Measurements from ENCODE around the gene RELL1. TPM values are rescaled to one million over a fixed set of nuclear protein-coding genes. Genes with fewer than 3 reads are reported as not detected.
A peak's percentile ranks its signal among the peaks of the same experiment; 100 is the strongest.

Gene RELL1
- polyA plus RNA-seq, 1 donor from 2014 or later = 0.86 TPM

DNA sequence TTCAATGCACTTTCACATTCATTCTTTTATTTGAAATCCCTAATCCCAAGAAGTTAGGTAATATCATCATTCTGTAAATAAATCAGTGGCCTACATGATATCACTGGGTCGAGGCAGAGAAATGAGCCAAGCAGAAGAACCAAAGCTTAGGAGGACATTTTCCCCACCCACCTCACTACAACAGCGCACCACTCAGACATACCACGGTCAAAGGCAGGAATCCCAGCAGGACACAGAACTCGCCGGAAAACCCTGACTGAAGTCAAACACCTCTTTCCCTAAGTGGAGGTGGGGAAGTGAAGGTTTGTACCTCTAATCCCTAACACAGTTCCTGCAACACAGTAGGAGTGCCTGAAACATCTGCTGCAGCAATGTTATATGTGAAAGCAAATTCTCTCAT, 21.5 kb downstream of the RELL1 start:
- Mint-ChIP-seq H3K27ac (no peak overlapping the region), H3K9me3 (no peaks in the 10 kb centered on the region), H3K4me3 (no peak overlapping the region), H3K36me3 (peaks cover 3% of the 10 kb centered on the region), H3K27me3 (peaks cover 7% of the 10 kb centered on the region), H3K4me1 (peaks cover 0 to 7% (median 5%) of the 10 kb centered on the region in 3 donors)

DNA sequence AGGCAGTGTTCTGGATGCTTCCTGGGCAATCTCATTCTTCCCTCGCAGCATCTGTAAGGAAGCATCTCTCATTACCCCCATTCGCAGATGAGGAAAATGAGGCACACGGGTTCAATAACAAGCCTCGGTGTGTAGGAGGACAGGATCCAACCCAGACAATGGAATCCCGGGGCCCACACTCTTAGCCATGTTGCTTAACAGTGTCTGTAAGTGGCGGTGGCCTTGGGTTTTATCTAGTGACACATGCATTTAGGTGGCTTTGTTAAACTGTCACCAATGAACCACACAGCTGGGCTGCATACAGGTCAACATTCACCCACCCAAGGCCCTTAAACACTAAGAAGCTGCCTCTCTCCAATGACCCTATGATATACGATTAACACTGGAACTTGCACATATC, 22.6 kb downstream of the RELL1 start:
- Mint-ChIP-seq H3K27ac (no peak overlapping the region), H3K4me1 (peaks cover 0 to 7% (median 5%) of the 10 kb centered on the region in 3 donors), H3K27me3 (peaks cover 7% of the 10 kb centered on the region), H3K4me3 (no peak overlapping the region), H3K9me3 (peaks cover 0 to 3% (median 0%) of the 10 kb centered on the region in 3 donors), H3K36me3 (peaks cover 3% of the 10 kb centered on the region)

DNA sequence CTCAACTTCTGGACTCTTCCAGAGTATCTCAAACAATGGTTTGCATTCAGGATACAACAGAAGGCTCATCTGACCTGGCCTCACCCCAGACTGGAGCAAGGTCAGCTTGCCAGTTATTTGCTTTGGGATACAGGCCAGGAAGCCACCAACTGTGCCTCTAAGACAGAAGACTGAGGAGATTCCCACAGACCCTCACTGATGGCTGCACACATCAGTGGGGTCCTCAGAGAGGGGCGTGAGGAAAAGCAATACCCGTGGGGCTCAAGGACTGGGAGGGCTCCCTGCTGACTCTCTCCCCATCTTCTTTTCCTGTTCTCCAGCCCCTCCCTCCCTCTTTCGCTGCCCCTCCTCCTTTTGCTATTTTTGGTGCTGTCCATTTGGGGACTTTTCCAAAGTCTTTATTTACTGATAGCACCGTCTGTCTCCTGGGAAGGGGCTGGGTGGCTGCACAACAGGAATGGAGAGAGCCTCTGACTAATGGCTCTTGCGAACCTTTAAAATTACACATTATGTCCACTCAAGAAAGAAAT, 23.2 kb downstream of the RELL1 start:
- peaks cover 3% of the 10 kb centered on the region for H3K36me3 Mint-ChIP-seq
- peaks cover 0 to 7% (median 5%) of the 10 kb centered on the region in 3 donors for H3K4me1 Mint-ChIP-seq
- no peak overlapping the region for H3K27ac Mint-ChIP-seq
- H3K4me3 Mint-ChIP-seq = no peak overlapping the region
- peaks cover 7% of the 10 kb centered on the region for H3K27me3 Mint-ChIP-seq
- H3K9me3 Mint-ChIP-seq = peaks cover 0 to 3% (median 0%) of the 10 kb centered on the region in 3 donors

DNA sequence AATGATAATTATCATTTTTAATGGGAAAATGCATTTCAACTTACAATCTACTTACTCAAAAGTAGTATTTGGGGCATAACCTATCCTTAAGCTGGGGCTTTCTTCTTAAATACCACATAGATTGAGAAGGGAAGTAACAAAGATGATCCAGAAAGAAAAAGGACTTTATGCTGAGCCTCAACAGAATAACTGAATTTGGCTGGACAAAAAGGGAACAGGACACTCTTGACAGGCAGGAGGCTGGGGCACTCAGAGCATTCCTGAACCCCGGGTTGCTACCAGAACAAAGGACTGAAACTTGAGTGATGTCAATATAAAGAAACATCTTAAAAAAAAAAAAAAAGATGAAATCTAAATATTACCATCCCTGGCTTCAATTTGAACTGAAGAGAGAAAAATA, 23.9 kb downstream of the RELL1 start:
- peaks cover 3% of the 10 kb centered on the region for H3K36me3 Mint-ChIP-seq
- peaks cover 0 to 3% (median 0%) of the 10 kb centered on the region in 3 donors for H3K9me3 Mint-ChIP-seq
- no peak overlapping the region for H3K4me3 Mint-ChIP-seq
- H3K4me1 Mint-ChIP-seq = peaks cover 0 to 7% (median 3%) of the 10 kb centered on the region in 3 donors
- H3K27ac Mint-ChIP-seq = no peak overlapping the region
- peaks cover 7% of the 10 kb centered on the region for H3K27me3 Mint-ChIP-seq

DNA sequence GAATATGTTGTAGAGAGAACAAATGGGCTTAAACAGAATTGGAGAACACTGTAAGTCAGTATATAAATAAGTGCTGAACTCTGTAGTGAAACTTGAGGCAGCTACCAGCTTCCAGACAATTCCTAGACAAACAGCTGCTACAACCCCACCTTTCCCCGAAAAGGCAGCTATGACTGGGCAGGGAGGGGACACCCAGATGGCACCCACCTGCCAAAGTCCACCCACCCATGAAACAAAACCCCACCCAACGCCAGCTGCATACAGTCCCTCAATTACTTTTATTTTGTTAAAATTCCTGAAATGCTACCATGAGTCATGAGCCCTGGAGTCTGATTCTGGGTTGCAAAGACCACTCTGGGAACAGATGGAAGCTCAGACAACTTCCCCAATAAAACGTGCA, 24.4 kb downstream of the RELL1 start:
- H3K27me3 Mint-ChIP-seq = peaks cover 7% of the 10 kb centered on the region
- H3K4me3 Mint-ChIP-seq = no peak overlapping the region
- H3K27ac Mint-ChIP-seq = no peak overlapping the region
- peaks cover 0 to 3% (median 0%) of the 10 kb centered on the region in 3 donors for H3K9me3 Mint-ChIP-seq
- H3K36me3 Mint-ChIP-seq = peaks cover 3% of the 10 kb centered on the region
- peaks cover 0 to 6% (median under 1%) of the 10 kb centered on the region in 3 donors for H3K4me1 Mint-ChIP-seq

DNA sequence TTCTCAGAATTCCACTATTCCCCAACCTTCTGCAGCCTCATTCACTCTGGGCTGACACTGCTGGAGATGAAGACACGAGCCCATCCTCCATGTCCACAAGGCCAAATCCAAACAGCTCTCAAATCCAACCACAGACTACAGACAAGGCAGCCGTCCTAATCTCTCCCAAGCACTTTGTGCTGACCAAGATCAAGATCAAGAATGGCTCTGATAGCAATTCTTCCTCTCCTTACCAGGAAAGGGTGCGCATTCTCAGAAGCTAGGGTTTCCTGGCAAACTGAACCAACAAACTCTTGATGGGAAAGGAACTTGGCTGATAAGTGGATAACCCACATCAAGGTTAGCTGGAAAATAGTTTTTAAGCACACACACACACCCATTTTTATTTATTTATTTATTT, 26.5 kb downstream of the RELL1 start:
- Mint-ChIP-seq H3K27ac (peak overlapping the region in 1 of 3 donors; percentile 73), H3K4me1 (peaks cover 0 to 2% (median 0%) of the 10 kb centered on the region in 3 donors), H3K36me3 (peaks cover 3% of the 10 kb centered on the region), H3K9me3 (peaks cover 5 to 12% (median 9%) of the 10 kb centered on the region in 3 donors), H3K4me3 (no peak overlapping the region), H3K27me3 (peaks cover 7% of the 10 kb centered on the region)

DNA sequence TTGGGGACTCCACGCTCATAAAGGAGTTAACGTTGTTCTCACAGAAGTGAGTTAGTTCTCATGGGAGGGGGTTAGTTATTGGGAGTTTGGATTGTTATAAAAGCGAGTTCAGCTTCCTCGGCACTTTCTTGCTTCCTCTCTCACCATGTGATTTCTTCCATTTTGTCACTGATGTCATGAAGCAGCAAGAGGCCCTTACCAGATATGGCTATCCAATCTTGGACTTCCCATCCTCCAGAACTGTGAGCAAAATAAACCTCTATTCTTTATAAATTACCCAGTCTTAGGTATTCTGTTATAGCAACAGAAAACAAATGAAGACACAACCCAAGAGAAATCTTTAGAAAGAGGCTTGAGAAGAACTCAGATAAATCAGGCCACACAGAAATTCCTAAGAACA, 29.5 kb downstream of the RELL1 start:
- peaks cover 0 to 2% (median 0%) of the 10 kb centered on the region in 3 donors for H3K4me1 Mint-ChIP-seq

DNA sequence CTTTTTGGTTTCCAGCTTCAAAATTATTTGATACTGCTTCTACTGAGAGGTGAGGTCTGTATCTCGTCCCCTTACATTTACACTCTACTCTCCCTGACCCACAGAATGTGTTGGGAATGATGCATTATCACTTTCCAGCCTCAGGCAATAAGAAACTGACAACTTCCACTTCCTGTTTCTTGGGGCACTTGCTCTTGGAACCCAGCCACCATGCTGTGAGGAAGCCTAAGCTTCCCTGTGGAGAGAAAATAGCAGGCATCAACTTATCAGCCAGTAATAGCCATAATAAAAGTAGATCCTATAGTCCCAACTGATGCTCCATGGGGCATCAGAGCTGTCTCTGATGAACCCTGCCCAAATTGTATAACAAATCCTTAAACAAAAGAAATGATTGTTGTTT, 32.6 kb downstream of the RELL1 start:
- H3K4me1 Mint-ChIP-seq = no peaks in the 10 kb centered on the region
- no peaks in the 10 kb centered on the region for H3K27me3 Mint-ChIP-seq
- no peak overlapping the region for H3K4me3 Mint-ChIP-seq
- peaks cover 3% of the 10 kb centered on the region for H3K36me3 Mint-ChIP-seq
- peak overlapping the region in 1 of 3 donors; percentile 24 for H3K27ac Mint-ChIP-seq
- H3K9me3 Mint-ChIP-seq = peaks cover 5 to 14% (median 13%) of the 10 kb centered on the region in 3 donors

More for the DNA sequence above, 29.5 kb downstream of the RELL1 start:
- no peak overlapping the region for H3K4me3 Mint-ChIP-seq
- H3K9me3 Mint-ChIP-seq = peaks cover 5 to 16% (median 13%) of the 10 kb centered on the region in 3 donors
- H3K27ac Mint-ChIP-seq = no peak overlapping the region
- H3K27me3 Mint-ChIP-seq = peaks cover 4% of the 10 kb centered on the region
- H3K36me3 Mint-ChIP-seq = peaks cover 4% of the 10 kb centered on the region

DNA sequence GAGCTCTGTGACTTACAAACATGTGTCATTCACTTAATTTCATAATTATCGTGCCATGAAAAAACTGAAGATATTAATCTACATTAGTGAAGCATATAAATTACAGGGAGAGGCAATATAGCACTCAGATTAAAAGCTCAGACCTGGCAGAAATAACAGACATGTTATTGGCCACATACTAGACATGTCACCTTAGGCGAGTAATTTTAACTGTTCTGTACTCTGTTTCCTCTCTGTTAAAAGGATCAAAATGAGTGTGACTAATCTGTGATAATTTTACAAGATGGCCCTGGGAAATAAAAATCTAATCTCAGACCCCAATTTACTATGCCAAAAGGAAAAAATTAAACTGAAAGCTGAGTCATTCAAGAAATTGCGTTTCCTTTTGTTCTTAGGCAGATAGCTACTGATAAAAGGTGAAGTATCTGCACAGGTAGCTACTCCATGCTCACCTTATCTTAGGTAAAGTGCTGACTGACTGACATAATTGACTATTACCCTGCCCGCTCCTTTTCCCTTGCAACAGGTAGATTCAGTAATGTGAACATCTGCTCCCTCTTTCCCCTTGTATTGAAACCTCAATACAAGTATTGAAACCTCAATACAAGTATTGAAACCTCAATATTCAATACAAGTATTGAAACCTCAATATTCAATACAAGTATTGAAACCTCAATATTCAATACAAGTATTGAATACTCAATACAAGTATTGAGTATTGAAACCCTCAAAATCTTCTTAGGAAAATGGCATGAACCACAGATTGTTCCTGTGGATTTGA, 33.2 kb downstream of the RELL1 start:
- no peak overlapping the region for H3K4me3 Mint-ChIP-seq
- peaks cover 3% of the 10 kb centered on the region for H3K36me3 Mint-ChIP-seq
- no peak overlapping the region for H3K27ac Mint-ChIP-seq
- no peaks in the 10 kb centered on the region for H3K27me3 Mint-ChIP-seq
- no peaks in the 10 kb centered on the region for H3K4me1 Mint-ChIP-seq
- peaks cover 5 to 14% (median 13%) of the 10 kb centered on the region in 3 donors for H3K9me3 Mint-ChIP-seq

DNA sequence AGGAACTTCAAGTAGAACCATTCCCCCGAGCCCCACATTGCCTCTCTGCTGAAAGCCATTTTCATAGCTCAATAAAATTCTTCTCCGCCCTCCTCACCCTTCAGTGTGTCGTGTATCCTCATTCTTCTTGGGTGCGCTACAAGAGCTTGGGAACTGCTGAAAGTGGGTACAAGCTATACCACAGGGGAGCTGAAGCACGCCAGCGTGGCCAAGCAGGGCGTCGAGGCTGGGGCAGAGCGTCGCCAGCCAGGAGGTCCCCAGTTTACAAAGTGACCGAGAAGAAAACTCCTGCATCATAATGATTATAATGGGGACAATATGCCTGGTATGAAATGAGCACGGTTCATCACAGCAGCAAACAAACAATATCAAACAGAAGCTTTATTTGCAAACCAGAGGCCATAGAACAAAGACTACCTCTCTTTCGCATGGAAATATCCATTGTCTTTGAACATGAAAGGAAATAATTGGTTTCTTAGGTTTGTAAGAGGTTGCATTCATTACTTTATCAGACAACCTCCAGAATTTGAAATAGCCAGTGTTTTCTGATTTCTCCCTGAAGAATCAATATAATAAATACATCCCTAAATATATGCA, 34.3 kb downstream of the RELL1 start:
- H3K27ac Mint-ChIP-seq = no peak overlapping the region
- H3K36me3 Mint-ChIP-seq = peaks cover 6% of the 10 kb centered on the region
- no peaks in the 10 kb centered on the region for H3K27me3 Mint-ChIP-seq

DNA sequence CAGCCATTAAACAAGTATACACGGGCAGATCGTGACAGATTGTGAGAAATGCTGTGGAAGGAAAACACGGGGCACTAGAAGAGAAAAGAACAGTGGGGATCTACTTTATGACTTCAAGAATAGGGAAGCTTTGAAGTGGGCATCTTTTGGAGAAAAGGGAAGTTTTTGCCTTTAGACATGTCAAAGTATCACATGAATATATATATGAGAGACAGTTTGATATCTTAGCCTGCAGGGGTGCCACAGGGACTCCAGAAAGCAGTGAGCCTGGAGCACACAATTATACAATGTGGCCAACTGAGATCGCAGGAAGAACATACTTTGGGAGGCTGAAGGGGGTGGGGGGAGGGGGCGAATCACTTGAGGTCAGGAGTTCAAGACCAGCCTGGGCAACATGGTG, 35.7 kb downstream of the RELL1 start:
- H3K9me3 Mint-ChIP-seq = peaks cover 0 to 9% (median 4%) of the 10 kb centered on the region in 3 donors
- no peak overlapping the region for H3K4me3 Mint-ChIP-seq
- peaks cover 16% of the 10 kb centered on the region for H3K36me3 Mint-ChIP-seq
- H3K4me1 Mint-ChIP-seq = no peaks in the 10 kb centered on the region
- H3K27ac Mint-ChIP-seq = no peak overlapping the region
- no peaks in the 10 kb centered on the region for H3K27me3 Mint-ChIP-seq

More for the DNA sequence above, 34.3 kb downstream of the RELL1 start:
- H3K9me3 Mint-ChIP-seq = peaks cover 5 to 14% (median 13%) of the 10 kb centered on the region in 3 donors
- H3K4me3 Mint-ChIP-seq = no peak overlapping the region
- H3K4me1 Mint-ChIP-seq = no peaks in the 10 kb centered on the region

DNA sequence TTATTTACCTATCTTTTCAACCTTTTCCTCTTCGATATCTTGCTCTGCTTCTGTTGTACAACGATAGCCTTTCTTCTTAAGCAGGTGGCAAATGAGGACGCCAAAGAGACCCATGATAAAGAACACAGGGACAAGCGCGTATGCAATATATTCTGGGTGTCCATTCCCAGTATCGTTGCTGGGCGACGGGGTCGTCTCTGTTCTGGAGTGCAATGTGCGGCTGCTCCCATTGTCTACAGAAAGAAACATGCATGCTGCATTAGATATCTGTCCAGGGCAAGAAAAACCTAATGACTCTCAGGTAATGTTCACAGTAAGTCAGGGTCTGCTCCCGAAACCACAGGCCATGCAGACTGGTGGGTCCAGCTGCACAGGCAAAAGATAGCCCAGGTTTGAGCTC, 36.9 kb downstream of the RELL1 start:
- Mint-ChIP-seq H3K4me1 (no peaks in the 10 kb centered on the region), H3K9me3 (peaks cover 0 to 5% (median 1%) of the 10 kb centered on the region in 3 donors), H3K27me3 (no peaks in the 10 kb centered on the region), H3K27ac (no peak overlapping the region), H3K36me3 (peaks cover 18% of the 10 kb centered on the region), H3K4me3 (no peak overlapping the region)

DNA sequence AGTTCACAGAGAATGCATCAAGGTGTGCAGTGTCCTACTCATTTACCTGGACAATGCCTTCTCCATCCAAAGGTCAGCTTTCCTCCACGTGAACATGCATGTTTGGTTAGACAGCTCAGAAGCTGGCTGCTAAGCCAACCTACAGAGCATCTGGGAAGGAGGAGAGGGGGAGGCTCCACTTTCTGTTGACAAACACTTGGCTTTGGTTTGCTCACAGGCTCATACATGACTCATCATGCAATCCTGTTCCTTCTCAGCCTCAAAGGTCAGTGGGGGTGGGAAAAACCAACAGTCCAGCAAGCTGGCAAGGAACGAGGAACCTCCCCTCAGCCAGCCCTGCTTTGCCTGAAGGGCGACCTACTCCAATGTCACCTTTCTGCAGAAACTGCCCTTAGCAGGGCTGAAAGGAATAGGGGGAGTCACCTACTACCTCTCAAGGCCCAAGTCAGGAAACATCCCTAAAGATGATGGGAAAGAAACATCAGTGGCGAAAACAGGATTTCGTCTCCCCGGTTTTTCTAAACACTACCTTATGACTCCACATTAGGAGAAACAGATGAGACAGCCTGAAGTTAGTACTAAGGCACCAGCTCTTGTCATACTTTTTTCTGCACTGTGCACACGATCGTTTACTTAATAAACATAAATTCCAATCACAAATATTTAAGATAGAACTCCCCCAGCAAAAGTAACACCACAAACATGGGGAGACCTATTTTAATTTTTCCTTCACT, 37.9 kb downstream of the RELL1 start:
- Mint-ChIP-seq H3K4me1 (no peaks in the 10 kb centered on the region), H3K9me3 (no peaks in the 10 kb centered on the region), H3K36me3 (peaks cover 16% of the 10 kb centered on the region), H3K27me3 (no peaks in the 10 kb centered on the region), H3K27ac (no peak overlapping the region), H3K4me3 (no peak overlapping the region)

DNA sequence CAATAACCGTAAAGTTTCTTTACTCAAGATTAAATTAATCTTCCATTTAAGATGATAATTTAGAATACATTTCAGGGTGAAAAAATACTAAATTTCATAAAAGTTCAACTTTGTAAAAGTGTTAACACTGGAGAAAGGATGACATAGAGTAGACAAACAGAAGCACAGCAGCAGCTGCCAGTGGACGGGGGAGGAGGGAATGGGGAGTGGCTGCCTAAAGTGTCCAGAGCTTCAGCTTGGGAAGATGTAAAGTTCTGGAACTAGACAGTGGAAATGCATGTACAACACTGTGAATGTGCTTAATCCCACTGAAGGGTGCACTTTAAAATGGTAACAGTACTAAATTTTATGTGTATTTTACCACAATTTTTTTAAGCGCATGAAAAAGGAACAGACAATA, 39.9 kb downstream of the RELL1 start:
- no peaks in the 10 kb centered on the region for H3K9me3 Mint-ChIP-seq
- no peak overlapping the region for H3K27ac Mint-ChIP-seq
- no peaks in the 10 kb centered on the region for H3K27me3 Mint-ChIP-seq
- no peak overlapping the region for H3K4me3 Mint-ChIP-seq
- H3K36me3 Mint-ChIP-seq = peaks cover 21% of the 10 kb centered on the region
- no peaks in the 10 kb centered on the region for H3K4me1 Mint-ChIP-seq

DNA sequence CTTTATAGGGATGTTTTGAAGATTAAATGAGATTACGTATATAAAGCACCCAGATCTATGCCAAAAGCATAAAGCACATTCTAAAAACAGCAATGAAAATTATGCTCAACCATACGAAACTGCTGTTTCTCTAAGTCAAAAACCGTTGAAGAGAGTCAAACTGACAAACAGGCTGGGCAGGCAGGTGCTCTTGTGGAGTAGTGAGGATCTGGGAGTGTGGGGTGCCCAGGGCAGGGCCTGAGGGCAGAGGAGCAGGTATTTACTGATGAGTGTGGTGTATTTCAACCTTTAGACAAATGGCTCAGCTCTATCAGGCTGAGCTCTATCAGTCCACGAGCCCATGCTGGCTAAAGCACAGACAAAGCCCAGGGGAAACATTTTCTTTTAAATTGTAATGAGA, 40.4 kb downstream of the RELL1 start:
- peaks cover 21% of the 10 kb centered on the region for H3K36me3 Mint-ChIP-seq
- no peak overlapping the region for H3K4me3 Mint-ChIP-seq
- H3K27ac Mint-ChIP-seq = no peak overlapping the region
- no peaks in the 10 kb centered on the region for H3K27me3 Mint-ChIP-seq
- H3K4me1 Mint-ChIP-seq = no peaks in the 10 kb centered on the region
- no peaks in the 10 kb centered on the region for H3K9me3 Mint-ChIP-seq
